SK-N-SH (cell line): ENCODE measurements around the gene CGN. TPM values are rescaled to one million over a fixed set of nuclear protein-coding genes. Genes with fewer than 3 reads are reported as not detected.

Experiments
- CTCF ChIA-PET: fragments of 300-600, 350-600 bp; formaldehyde crosslinking; extraction: SDS; loops from one replicate; lab custom pipeline; 2021; lab: Yijun Ruan, JAX
- POLR2A ChIA-PET: fragments of 350-600 bp; sonication (Branson Sonifier 250); formaldehyde crosslinking; extraction: SDS; loops from one replicate; lab custom pipeline; 2020; ENCODE audit warnings: antibody characterized with exemption, inconsistent platforms; lab: Yijun Ruan, JAX
- DNase-seq: peaks from one replicate; pipeline ENCODE4 v3.0.0; 2012
- H2AFZ ChIP-seq: fragments of 200-600 bp; sonication (generic); 2 replicates; pipeline ENCODE4 v1.8.1; 2016; ENCODE audit warnings: antibody characterized with exemption, mild to moderate bottlenecking, low read depth
- H3F3A ChIP-seq: fragments of 200-600 bp; sonication (generic); replicated peaks from 2 replicates; pipeline ENCODE3; 2016; ENCODE audit warnings: antibody characterized with exemption, mild to moderate bottlenecking; ENCODE audit not compliant: insufficient read depth
- H3K27ac ChIP-seq, 2 experiments: fragments of 200-500 bp in 1 of 2; fragments of 200-600 bp in 1 of 2; sonication (Bioruptor generic) in 1 of 2; sonication (generic), shearing (Covaris generic) in 1 of 2; 2 replicates each; pipeline versions ENCODE4 v1.5.1 to v1.6.1; 2014 to 2016; ENCODE audit warnings: low read depth in 2 of 2, inconsistent platforms in 1 of 2, low read length in 1 of 2, mild to moderate bottlenecking in 1 of 2, mixed read lengths in 1 of 2
- H3K27me3 ChIP-seq: fragments of 200-600 bp; sonication (generic), shearing (Covaris generic); 2 replicates; pipeline ENCODE4 v1.6.1; 2016; ENCODE audit warnings: mixed run types; ENCODE audit not compliant: insufficient read depth
- H3K36me3 ChIP-seq, 2 experiments: fragments of 200-500 bp in 1 of 2; fragments of 200-600 bp in 1 of 2; sonication (Bioruptor generic) in 1 of 2; sonication (generic) in 1 of 2; replicated peaks in 1 of 2; 2 replicates each; pipeline versions ENCODE3 to v1.5.1; 2014 to 2016; ENCODE audit warnings: low read length in 1 of 2, mild to moderate bottlenecking in 1 of 2; ENCODE audit not compliant: insufficient read depth in 2 of 2, control insufficient read depth in 1 of 2
- H3K4me1 ChIP-seq, 2 experiments: fragments of 200-500 bp in 1 of 2; fragments of 200-600 bp in 1 of 2; sonication (Bioruptor generic) in 1 of 2; sonication (generic), shearing (Covaris generic) in 1 of 2; 2 replicates each; pipeline versions ENCODE4 v1.5.1 to v1.6.1; 2014 to 2016; ENCODE audit warnings: low read depth in 1 of 2, low read length in 1 of 2, mixed run types in 1 of 2; ENCODE audit not compliant: insufficient read depth in 2 of 2, control insufficient read depth in 1 of 2
- H3K4me2 ChIP-seq: fragments of 200-600 bp; sonication (generic), shearing (Covaris generic); 2 replicates; pipeline ENCODE4 v1.6.1; 2017; ENCODE audit warnings: mixed run types
- H3K4me3 ChIP-seq, 2 experiments: fragments of 200-500 bp in 1 of 2; fragments of 200-600 bp in 1 of 2; sonication (Bioruptor generic) in 1 of 2; sonication (generic), shearing (Covaris generic) in 1 of 2; 2 replicates each; pipeline versions ENCODE4 v1.5.1 to v1.8.1; 2014 to 2016; ENCODE audit warnings: low read depth in 2 of 2, inconsistent platforms in 1 of 2, low read length in 1 of 2, mild to moderate bottlenecking in 1 of 2, mixed read lengths in 1 of 2, moderate library complexity in 1 of 2
- H3K79me2 ChIP-seq: fragments of 200-600 bp; sonication (generic); 2 replicates; pipeline ENCODE4 v1.8.1; 2017; ENCODE audit warnings: mild to moderate bottlenecking; ENCODE audit not compliant: insufficient read depth
- H3K9ac ChIP-seq: fragments of 200-600 bp; sonication (generic); 2 replicates; pipeline ENCODE4 v1.6.1; 2017; ENCODE audit warnings: mixed run types
- H3K9me2 ChIP-seq: fragments of 200-600 bp; sonication (generic); 2 replicates; pipeline ENCODE4 v1.6.1; 2017; ENCODE audit warnings: mixed run types
- H3K9me3 ChIP-seq: fragments of 200-600 bp; sonication (generic); 2 replicates; pipeline ENCODE4 v1.6.1; 2017; ENCODE audit warnings: mixed run types, mild to moderate bottlenecking, moderate library complexity
- H4K20me1 ChIP-seq: fragments of 200-600 bp; sonication (generic); 2 replicates; pipeline ENCODE4 v1.6.1; 2017; ENCODE audit warnings: mild to moderate bottlenecking, mixed run types; ENCODE audit not compliant: insufficient read depth
- CHD2 ChIP-seq: fragments of 150-350 bp; IDR thresholded peaks from 2 replicates; pipeline ENCODE4 v1.6.1; 2018; ENCODE audit warnings: low read length; ENCODE audit not compliant: partially characterized antibody
- CTCF ChIP-seq: fragments of 200-600 bp; sonication (generic); IDR thresholded peaks from 2 replicates; pipeline ENCODE4 v1.6.1; 2017; ENCODE audit warnings: antibody characterized with exemption, mild to moderate bottlenecking, moderate library complexity
- EP300 ChIP-seq, 2 experiments: IDR thresholded peaks; 2 replicates each; pipeline versions ENCODE4 v1.4.0 to v1.6.1; 2012; ENCODE audit warnings: borderline replicate concordance in 1 of 2, low read depth in 1 of 2, low read length in 1 of 2
- EZH2phosphoT487 ChIP-seq: fragments of 200-600 bp; sonication (generic); IDR thresholded peaks from 2 replicates; pipeline ENCODE4 v1.6.1; 2017; ENCODE audit warnings: low read depth, mixed run types, mild to moderate bottlenecking, antibody characterized with exemption, moderate library complexity, borderline replicate concordance
- FOSL2 ChIP-seq: IDR thresholded peaks from 2 replicates; pipeline ENCODE4 v1.4.0; 2012; ENCODE audit warnings: low read depth, mild to moderate bottlenecking, moderate library complexity, borderline replicate concordance
- FOXJ3 ChIP-seq: sonication (generic); formaldehyde crosslinking; IDR thresholded peaks from 2 replicates; pipeline ENCODE4 v1.5.1; 2020; ENCODE audit warnings: mild to moderate bottlenecking, missing genetic modification reagents
- FOXM1 ChIP-seq: IDR thresholded peaks from 2 replicates; pipeline ENCODE4 v1.4.0; 2012; ENCODE audit warnings: low read depth, mild to moderate bottlenecking
- GATA2 ChIP-seq: sonication (generic); formaldehyde crosslinking; IDR thresholded peaks from 2 replicates; pipeline ENCODE4 v1.5.0; 2020; ENCODE audit warnings: mild to moderate bottlenecking, missing genetic modification reagents
- JUND ChIP-seq: IDR thresholded peaks from 2 replicates; pipeline ENCODE4 v1.4.0; 2012
- MXI1 ChIP-seq: IDR thresholded peaks from 2 replicates; pipeline ENCODE4 v1.6.1; 2012; ENCODE audit warnings: mild to moderate bottlenecking, low read depth, low read length, improper control_type of control experiment
- NFIC ChIP-seq: IDR thresholded peaks from 2 replicates; pipeline ENCODE4 v1.4.0; 2012; ENCODE audit warnings: borderline replicate concordance
- RCOR1 ChIP-seq: fragments of 150-350 bp; IDR thresholded peaks from 2 replicates; pipeline ENCODE4 v1.6.1; 2017; ENCODE audit warnings: antibody characterized with exemption, low read length
- REST ChIP-seq: IDR thresholded peaks from 2 replicates; pipeline ENCODE4 v1.6.1; 2012; ENCODE audit warnings: mild to moderate bottlenecking, low read depth, low read length, moderate library complexity
- RFX5 ChIP-seq: IDR thresholded peaks from 2 replicates; pipeline ENCODE4 v1.6.1; 2012; ENCODE audit warnings: mild to moderate bottlenecking, improper control_type of control experiment, low read length
- SIN3A ChIP-seq: IDR thresholded peaks from 2 replicates; pipeline ENCODE4 v1.6.1; 2012; ENCODE audit warnings: low read depth, mild to moderate bottlenecking, low read length, moderate library complexity, borderline replicate concordance
- TAF1 ChIP-seq: IDR thresholded peaks from 2 replicates; pipeline ENCODE4 v1.6.1; 2012; ENCODE audit warnings: low read depth, mild to moderate bottlenecking, low read length, moderate library complexity, borderline replicate concordance
- TEAD4 ChIP-seq: IDR thresholded peaks from 2 replicates; pipeline ENCODE4 v1.4.0; 2012; ENCODE audit warnings: mild to moderate bottlenecking, borderline replicate concordance; ENCODE audit not compliant: insufficient read depth
- USF2 ChIP-seq: fragments of 150-350 bp; IDR thresholded peaks from 2 replicates; pipeline ENCODE4 v1.6.1; 2017; ENCODE audit warnings: antibody characterized with exemption, low read length, low read depth, borderline replicate concordance
- YY1 ChIP-seq: IDR thresholded peaks from 2 replicates; pipeline ENCODE4 v1.4.0; 2012; ENCODE audit warnings: low read depth, mild to moderate bottlenecking
- ZBTB33 ChIP-seq: IDR thresholded peaks from 2 replicates; pipeline ENCODE4 v1.4.0; 2012; ENCODE audit warnings: low read depth, borderline replicate concordance
- WGBS: methylation state at CpG from one replicate; pipeline ENCODE4 v1.1.6; 2017; ENCODE audit warnings: low lambda C conversion rate; 5-methylcytosine and 5-hydroxymethylcytosine counted together
- polyA plus RNA-seq, 3 experiments: library from polyadenylated mRNA; depleted of rRNA; stranded (reverse); fragments of >200 nt; gene quantifications; 2 replicates each; pipeline ENCODE4 v1.2.3, GENCODE V29; 2012

Gene CGN
- polyA plus RNA-seq, 1 of the 3 experiments (the other 2 are of a cell fraction): 0.36 TPM

GRCh38 chr1:151479462-151479861 lies 31.7 kb upstream of the CGN start:
- no peaks in the 10 kb centered on the region for H3K4me1 ChIP-seq
- peaks cover 3% of the 10 kb centered on the region for H3F3A ChIP-seq
- H3K27ac ChIP-seq: no peak overlapping the region
- TF ChIP-seq JUND: no peak
- no peak for TF ChIP-seq NFIC
- TF ChIP-seq USF2: no peak
- no peak for TF ChIP-seq REST
- TF ChIP-seq RFX5: no peak
- TF ChIP-seq SIN3A: no peak
- no peak for TF ChIP-seq CHD2
- no peak for TF ChIP-seq ZBTB33
- no peak for TF ChIP-seq FOSL2
- no peak for TF ChIP-seq MXI1
- no peak for TF ChIP-seq CTCF
- TF ChIP-seq GATA2: no peak
- TF ChIP-seq TEAD4: no peak
- TF ChIP-seq EP300 (IDR thresholded peaks at IDR 0.05; ENCODE audit: borderline replicate concordance in 1 of 2, low read depth in 1 of 2, low read length in 1 of 2): no peak
- TF ChIP-seq TAF1: no peak
- TF ChIP-seq YY1: no peak
- TF ChIP-seq FOXM1: no peak
- TF ChIP-seq RCOR1: no peak
- no peak for TF ChIP-seq FOXJ3
- TF ChIP-seq EZH2phosphoT487: no peak
- TF ChIP-seq, all 33 proteins: peak for 0
- no peak overlapping the region for H3K4me3 ChIP-seq
- no peaks in the 10 kb centered on the region for H3K9me3 ChIP-seq
- no peaks in the 10 kb centered on the region for H4K20me1 ChIP-seq
- no peaks in the 10 kb centered on the region for H3K27me3 ChIP-seq
- H2AFZ ChIP-seq: no peak overlapping the region
- no peaks in the 10 kb centered on the region for H3K79me2 ChIP-seq
- WGBS: 67% methylated on average over 5 of the region's 5 CpGs
- no peak overlapping the region for H3K4me2 ChIP-seq
- ChIA-PET CTCF (no interaction called here), POLR2A (no interaction called here)
- no peaks in the 10 kb centered on the region for H3K9me2 ChIP-seq
- H3K36me3 ChIP-seq: no peaks in the 10 kb centered on the region
- no peak overlapping the region for H3K9ac ChIP-seq
- DNase-seq: no peak
